SJSA1 (cell line): ENCODE data around the gene SLC38A8. TPM values are rescaled to one million over a fixed set of nuclear protein-coding genes. Genes with fewer than 3 reads are reported as not detected.

ENCODE experiments used
- DNase-seq, 2 experiments: peaks; one replicate each; pipeline ENCODE4 v3.0.0-alpha.2; 2015 to 2020; ENCODE audit warnings: low spot score in 2 of 2, low read depth in 1 of 2
- H3K27ac ChIP-seq: fragments of 250-450 bp; sonication (Bioruptor Pico); 2 replicates; pipeline ENCODE4 v1.5.1; 2020; ENCODE audit warnings: mild to moderate bottlenecking, moderate library complexity
- H3K27me3 ChIP-seq: fragments of 250-450 bp; sonication (Bioruptor Pico); replicated peaks from 2 replicates; pipeline ENCODE4 v1.5.1; 2020; ENCODE audit warnings: mild to moderate bottlenecking, moderate library complexity
- H3K36me3 ChIP-seq: fragments of 250-450 bp; sonication (Bioruptor Pico); 2 replicates; pipeline ENCODE4 v1.5.1; 2020; ENCODE audit warnings: mild to moderate bottlenecking
- H3K4me1 ChIP-seq: fragments of 250-450 bp; sonication (Bioruptor Pico); replicated peaks from 2 replicates; pipeline ENCODE4 v1.6.1; 2021; ENCODE audit warnings: mild to moderate bottlenecking
- H3K4me3 ChIP-seq: fragments of 250-450 bp; sonication (Bioruptor Pico); 2 replicates; pipeline ENCODE4 v1.5.1; 2020; ENCODE audit warnings: mild to moderate bottlenecking
- H3K9me3 ChIP-seq: fragments of 250-450 bp; sonication (Bioruptor Pico); replicated peaks from 2 replicates; pipeline ENCODE4 v1.5.1; 2020; ENCODE audit warnings: mild to moderate bottlenecking
- total RNA-seq: library from RNA; depleted of rRNA; stranded (reverse); fragments of >200 nt; shearing (Covaris generic); gene quantifications from 2 replicates; pipeline ENCODE4 v1.2.3, GENCODE V29; 2014; rRNA removed

Gene SLC38A8
- total RNA-seq: not detected in 2 replicates

DNA sequence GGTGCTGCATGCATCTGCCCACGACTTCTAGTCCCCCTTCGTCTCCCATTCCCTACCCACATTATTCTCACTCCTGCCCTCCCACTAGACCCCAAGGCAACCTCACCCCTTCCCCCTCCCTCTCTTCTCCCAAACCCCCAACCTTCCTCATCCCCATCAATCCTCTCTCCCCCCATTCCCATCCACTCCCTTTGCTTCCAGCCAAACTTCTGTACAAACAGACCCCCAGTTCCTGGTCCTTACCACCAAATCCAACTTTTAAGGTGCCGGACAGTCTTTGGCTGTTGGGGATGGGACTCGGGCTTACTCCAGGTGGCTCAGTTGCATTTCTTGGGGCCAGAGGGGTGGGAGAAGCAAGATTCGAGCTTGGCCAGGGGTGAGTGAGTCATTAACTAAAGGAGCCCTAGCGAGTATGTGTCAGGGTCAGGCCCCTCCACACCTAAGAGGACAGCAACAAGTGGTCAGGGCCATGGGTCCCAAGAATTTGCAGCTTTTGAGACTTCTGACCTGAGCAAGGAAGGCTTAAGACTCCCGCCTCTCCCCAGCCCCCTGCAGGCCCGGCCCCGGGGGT is at the start of gene SLC38A8:
Gene SLC38A8, minus strand, starts transcription at position 488 of the 571 bp plus-strand sequence. CDS start 638 bp downstream, outside the sequence.
- no peaks in the 10 kb centered on the region for H3K4me1 ChIP-seq
- H3K27ac ChIP-seq: no peak within 1 kb of the TSS
- H3K4me3 ChIP-seq: no peak within 1 kb of the TSS
- no peaks in the 10 kb centered on the region for H3K36me3 ChIP-seq
- no peaks in the 10 kb centered on the region for H3K9me3 ChIP-seq
- H3K27me3 ChIP-seq: peaks cover 44% of the 10 kb centered on the region
- DNase-seq: no peak

DNA sequence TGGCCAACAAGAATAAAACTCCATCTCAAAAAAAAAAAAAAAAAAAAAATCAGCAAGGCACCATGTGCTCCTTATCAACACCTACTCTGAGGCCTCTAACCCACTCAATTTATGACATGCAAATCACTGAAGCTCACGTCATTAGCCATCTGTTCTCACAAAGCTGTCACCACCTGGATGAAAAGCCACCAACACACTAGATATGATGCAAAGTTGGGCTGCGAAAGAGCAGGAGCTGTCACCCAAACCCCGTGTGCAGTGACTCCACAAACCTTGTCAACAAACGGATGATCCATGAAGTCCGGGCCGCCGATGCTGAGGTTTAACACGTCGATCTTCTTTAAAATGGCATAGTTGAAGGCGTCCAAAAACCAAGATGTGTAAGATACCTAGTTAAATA is 48.9 kb upstream of the SLC38A8 start:
- H3K27ac ChIP-seq: no peak overlapping the region
- no peak for DNase-seq
- H3K4me1 ChIP-seq: no peaks in the 10 kb centered on the region
- H3K27me3 ChIP-seq: no peaks in the 10 kb centered on the region
- no peaks in the 10 kb centered on the region for H3K9me3 ChIP-seq
- peaks cover 79% of the 10 kb centered on the region for H3K36me3 ChIP-seq
- no peak overlapping the region for H3K4me3 ChIP-seq

DNA sequence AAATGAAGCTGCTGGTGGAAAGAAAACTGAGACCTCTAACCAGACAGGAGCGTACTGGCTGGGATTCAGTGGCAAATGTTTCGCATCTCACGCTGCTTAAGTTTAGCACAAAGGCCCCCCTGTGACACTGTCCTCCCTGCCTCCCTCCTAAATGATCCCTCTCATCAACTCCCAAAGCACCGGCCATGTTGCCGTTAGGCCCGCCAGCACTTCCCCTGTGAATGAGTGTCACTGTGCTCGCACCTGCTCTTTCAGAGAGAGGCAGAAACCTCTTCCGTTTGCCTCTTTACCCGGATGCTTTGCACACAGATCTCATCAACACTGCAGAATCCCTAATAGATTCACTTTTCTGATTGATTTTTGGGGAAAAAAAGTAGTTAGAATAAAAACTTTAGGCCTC is 47.6 kb upstream of the SLC38A8 start:
- Histone ChIP-seq H3K27ac (no peak overlapping the region), H3K36me3 (peaks cover 79% of the 10 kb centered on the region), H3K4me3 (no peak overlapping the region)

GRCh38 chr16:84088695-84089395 is 46.2 kb upstream of the SLC38A8 start:
- Histone ChIP-seq H3K36me3 (peaks cover 83% of the 10 kb centered on the region), H3K4me1 (no peaks in the 10 kb centered on the region), H3K27ac (no peak overlapping the region), H3K9me3 (no peaks in the 10 kb centered on the region), H3K4me3 (no peak overlapping the region), H3K27me3 (no peaks in the 10 kb centered on the region)
- DNase-seq: no peak

More for the DNA sequence above, 47.6 kb upstream of the SLC38A8 start:
- Histone ChIP-seq H3K27me3 (no peaks in the 10 kb centered on the region), H3K9me3 (no peaks in the 10 kb centered on the region), H3K4me1 (no peaks in the 10 kb centered on the region)
- DNase-seq: no peak

DNA sequence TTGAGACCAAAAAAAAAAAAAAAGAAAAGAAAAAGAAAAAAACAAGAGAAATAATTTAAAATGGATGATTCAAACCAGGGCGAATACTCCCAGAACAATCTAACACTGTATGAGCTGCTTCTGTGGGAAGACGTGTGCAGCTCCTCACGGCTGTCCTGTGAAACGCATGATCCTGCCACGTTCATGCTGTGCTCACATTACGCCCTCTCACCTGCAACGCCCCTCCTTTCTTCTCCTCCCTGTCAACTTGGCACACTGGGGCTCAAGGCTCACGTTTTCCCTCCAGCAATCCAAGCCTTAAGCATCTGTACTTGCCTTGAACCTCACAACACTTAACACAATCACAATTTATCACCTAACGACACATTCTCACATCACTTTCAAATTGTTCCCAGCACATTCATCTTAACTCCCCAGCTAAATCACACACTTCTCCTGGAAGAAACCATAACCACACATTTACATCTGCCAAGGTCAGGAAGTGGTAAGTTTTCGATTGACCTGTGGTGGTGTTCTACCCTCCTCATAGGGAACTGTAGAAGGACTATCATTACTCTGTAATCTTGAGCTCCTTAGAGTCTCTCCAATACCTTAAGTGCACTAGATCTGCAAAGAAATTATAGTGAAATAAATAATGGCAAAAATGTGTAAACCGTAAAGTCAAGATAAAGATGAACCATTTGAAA is 45.0 kb upstream of the SLC38A8 start:
- Histone ChIP-seq H3K4me3 (no peak overlapping the region), H3K9me3 (no peaks in the 10 kb centered on the region), H3K27me3 (no peaks in the 10 kb centered on the region), H3K4me1 (no peaks in the 10 kb centered on the region), H3K27ac (no peak overlapping the region), H3K36me3 (peaks cover 78% of the 10 kb centered on the region)
- DNase-seq: no peak

DNA sequence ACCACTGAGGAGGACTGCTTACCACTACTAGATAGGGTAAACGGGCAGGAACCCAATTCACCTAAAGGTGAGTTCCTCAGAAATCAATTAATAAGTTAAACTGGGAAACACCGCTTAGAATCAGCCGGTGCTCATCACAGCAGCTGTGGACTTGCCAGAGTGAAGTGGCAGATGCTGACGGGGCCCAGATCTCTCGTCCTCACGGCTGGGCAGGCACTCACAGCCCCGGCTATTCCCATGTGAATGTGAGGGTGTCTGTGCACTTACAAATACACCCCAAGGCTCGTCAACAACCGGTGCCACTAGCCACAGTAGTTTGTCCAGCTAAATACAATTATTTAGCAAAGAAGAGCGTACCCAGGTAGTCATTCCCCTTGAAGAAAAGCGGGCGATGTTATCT is 44.4 kb upstream of the SLC38A8 start:
- no peaks in the 10 kb centered on the region for H3K9me3 ChIP-seq
- H3K36me3 ChIP-seq: peaks cover 74% of the 10 kb centered on the region
- H3K27ac ChIP-seq: no peak overlapping the region
- H3K4me3 ChIP-seq: no peak overlapping the region
- H3K27me3 ChIP-seq: no peaks in the 10 kb centered on the region
- no peaks in the 10 kb centered on the region for H3K4me1 ChIP-seq
- no peak for DNase-seq

DNA sequence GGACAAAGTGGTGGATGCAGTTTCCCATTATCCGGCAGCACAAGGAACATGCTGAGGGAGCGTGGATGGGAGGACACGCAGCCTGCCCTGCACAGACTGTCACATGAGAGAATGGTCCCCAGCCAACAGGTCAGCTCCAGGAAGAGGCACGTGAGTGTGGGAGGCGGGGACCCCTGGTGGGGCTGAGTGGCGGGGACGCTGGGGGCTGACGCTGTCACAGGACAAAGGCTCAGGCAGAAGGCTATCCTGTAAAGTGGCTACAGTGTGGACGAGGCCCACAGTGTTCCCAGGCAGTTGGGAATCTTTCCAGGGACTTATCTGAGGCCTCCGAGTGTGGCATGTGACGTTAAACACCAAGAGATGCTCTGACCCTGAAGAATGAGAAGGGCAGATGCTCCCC is 43.7 kb upstream of the SLC38A8 start:
- H3K27ac ChIP-seq: no peak overlapping the region
- no peaks in the 10 kb centered on the region for H3K4me1 ChIP-seq
- H3K27me3 ChIP-seq: no peaks in the 10 kb centered on the region
- no peak for DNase-seq
- H3K36me3 ChIP-seq: peaks cover 72% of the 10 kb centered on the region
- no peaks in the 10 kb centered on the region for H3K9me3 ChIP-seq
- no peak overlapping the region for H3K4me3 ChIP-seq

DNA sequence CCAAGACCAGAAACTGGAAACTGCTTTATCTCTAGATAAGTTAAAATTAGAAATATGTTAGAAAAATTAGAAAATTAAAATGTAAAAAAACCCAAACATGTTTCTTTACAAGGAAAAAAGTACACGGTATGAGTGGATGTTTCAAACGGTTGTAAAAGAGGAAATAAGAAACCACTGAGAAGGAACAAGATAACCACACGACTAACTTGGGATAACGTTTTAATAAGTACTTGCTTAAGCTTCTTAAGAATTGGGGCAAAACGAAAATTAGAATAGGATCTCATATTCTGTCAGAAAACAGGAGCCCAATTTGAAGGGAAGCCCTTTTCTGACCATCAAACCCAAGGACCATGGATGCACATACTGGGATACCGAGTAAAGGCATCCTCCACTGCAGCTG is 43.2 kb upstream of the SLC38A8 start:
- Histone ChIP-seq H3K9me3 (no peaks in the 10 kb centered on the region), H3K36me3 (peaks cover 78% of the 10 kb centered on the region), H3K4me1 (no peaks in the 10 kb centered on the region), H3K27me3 (no peaks in the 10 kb centered on the region), H3K27ac (no peak overlapping the region), H3K4me3 (no peak overlapping the region)
- no peak for DNase-seq

GRCh38 chr16:84085271-84085667 is 42.7 kb upstream of the SLC38A8 start:
- Histone ChIP-seq H3K36me3 (peaks cover 79% of the 10 kb centered on the region), H3K9me3 (no peaks in the 10 kb centered on the region), H3K27ac (no peak overlapping the region), H3K4me3 (no peak overlapping the region), H3K4me1 (no peaks in the 10 kb centered on the region), H3K27me3 (no peaks in the 10 kb centered on the region)
- DNase-seq: no peak

DNA sequence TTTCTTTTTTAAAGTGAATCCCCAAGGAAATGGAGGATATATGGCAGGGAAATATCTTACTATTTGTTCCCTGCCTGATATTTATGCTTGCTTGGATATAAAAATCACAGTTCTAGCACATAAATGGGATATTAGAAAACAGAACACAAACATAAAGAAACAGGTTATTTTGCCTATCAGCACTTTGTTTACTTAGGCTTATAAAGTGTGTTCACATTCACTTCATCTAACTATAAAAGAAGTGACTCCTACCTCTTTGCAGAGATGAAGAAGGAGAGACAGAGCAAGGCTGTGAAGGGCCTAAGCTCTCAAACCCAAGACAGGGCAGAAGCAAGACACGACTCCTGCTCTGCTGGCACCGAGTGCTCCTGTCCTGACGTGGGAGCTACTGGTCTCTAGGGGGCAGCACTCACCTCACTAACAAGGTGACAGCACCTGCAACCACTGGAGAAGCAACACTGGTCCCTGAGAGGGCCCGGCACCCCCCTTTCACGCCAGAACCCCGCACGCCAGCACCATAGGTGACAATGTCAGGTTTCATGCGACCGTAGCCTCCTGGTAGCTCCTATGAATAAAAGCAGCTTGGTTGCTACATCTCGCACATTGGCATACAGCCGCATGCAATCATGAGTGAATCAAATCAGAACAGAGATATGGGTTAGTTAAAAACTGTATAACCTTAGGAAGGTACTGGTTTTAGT is 42.1 kb upstream of the SLC38A8 start:
- H3K9me3 ChIP-seq: no peaks in the 10 kb centered on the region
- DNase-seq: peak; percentile 51 to 68
- H3K4me3 ChIP-seq: no peak overlapping the region
- no peaks in the 10 kb centered on the region for H3K4me1 ChIP-seq
- H3K36me3 ChIP-seq: peaks cover 79% of the 10 kb centered on the region
- no peak overlapping the region for H3K27ac ChIP-seq
- no peaks in the 10 kb centered on the region for H3K27me3 ChIP-seq

- no peaks in the 10 kb centered on the region for H3K27me3 ChIP-seq
- H3K27ac ChIP-seq: no peak overlapping the region
- no peak overlapping the region for H3K4me3 ChIP-seq
- no peaks in the 10 kb centered on the region for H3K9me3 ChIP-seq
- DNase-seq: no peak
- peaks cover 73% of the 10 kb centered on the region for H3K36me3 ChIP-seq
- H3K4me1 ChIP-seq: no peaks in the 10 kb centered on the region
Observed at GRCh38 chr16:84082835-84083569, 40.4 kb upstream of the SLC38A8 start.

DNA sequence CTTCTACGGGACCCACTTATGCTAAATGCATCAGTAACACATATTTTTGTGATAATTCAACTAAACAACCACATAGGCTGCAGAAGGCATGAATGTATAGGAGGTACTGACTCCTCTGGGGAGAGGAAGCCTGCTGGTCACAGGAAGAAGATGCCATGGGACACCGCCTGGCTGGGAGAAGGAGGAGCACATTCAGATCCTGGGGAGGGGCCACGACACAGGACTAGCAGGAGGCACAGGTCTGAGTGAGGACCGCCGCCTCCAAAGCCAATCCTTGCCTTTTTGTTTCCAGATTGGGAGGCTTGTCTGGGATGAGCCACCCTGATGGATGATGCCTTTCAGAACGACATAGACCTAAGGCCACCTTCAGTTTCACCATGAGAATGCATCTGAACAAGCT is 39.5 kb upstream of the SLC38A8 start:
- H3K4me1 ChIP-seq: no peaks in the 10 kb centered on the region
- H3K27me3 ChIP-seq: no peaks in the 10 kb centered on the region
- H3K9me3 ChIP-seq: no peaks in the 10 kb centered on the region
- no peak overlapping the region for H3K4me3 ChIP-seq
- H3K36me3 ChIP-seq: peaks cover 68% of the 10 kb centered on the region
- no peak for DNase-seq
- no peak overlapping the region for H3K27ac ChIP-seq

DNA sequence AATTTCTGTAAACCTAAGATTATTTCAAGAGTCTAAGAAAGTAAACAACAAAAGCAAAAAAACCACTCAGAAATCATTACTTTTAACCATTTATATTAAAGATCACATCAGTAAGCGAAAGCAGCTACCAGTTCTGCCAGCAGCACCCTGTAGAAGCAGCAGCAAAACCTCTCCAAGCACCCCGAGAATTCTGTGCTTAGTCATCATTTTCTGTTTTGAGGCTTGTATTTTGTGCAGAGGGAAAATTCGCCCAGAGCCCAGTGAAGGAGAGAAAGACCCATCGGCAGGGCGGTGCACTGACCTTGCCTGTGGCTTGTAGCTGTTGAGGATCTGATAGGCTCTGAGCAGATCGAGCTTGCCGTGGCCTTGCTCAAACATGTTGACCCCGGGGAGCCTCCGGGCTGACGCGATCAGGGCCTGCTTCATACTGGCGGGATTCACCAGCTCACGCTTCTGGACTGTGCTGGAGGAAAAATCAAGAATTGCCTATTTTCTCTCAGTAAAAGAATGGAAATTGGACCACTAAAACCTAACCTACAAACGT is 38.9 kb upstream of the SLC38A8 start:
- Histone ChIP-seq H3K4me1 (no peaks in the 10 kb centered on the region), H3K4me3 (no peak overlapping the region), H3K36me3 (peaks cover 62% of the 10 kb centered on the region), H3K27ac (no peak overlapping the region), H3K27me3 (no peaks in the 10 kb centered on the region), H3K9me3 (no peaks in the 10 kb centered on the region)
- DNase-seq: no peak
